K562 (cell line): ENCODE data around the gene GALNT17. TPM values are rescaled to one million over a fixed set of nuclear protein-coding genes. Genes with fewer than 3 reads are reported as not detected.

Experiments used
- CREBBP ChIP-seq: IDR thresholded peaks from one replicate; pipeline ENCODE4 v1.6.1; 2012; ENCODE audit warnings: low read depth, mild to moderate bottlenecking, control low read depth, inconsistent platforms, low read length
- FIP1L1 ChIP-seq: fragments of 200-400 bp; formaldehyde crosslinking; IDR thresholded peaks from 2 replicates; pipeline ENCODE4 v1.6.1; 2018; ENCODE audit warnings: mild to moderate bottlenecking, low read depth, low read length; ENCODE audit not compliant: poor library complexity, severe bottlenecking
- KDM4B ChIP-seq, 2 experiments: fragments of 450-650 bp in 1 of 2; sonication (generic) in 1 of 2; IDR thresholded peaks; 2 replicates each; pipeline ENCODE4 v1.6.1; 2016 to 2017; ENCODE audit warnings: borderline replicate concordance in 2 of 2, antibody characterized with exemption in 1 of 2, low read depth in 1 of 2, mild to moderate bottlenecking in 1 of 2
- NFE2 ChIP-seq: IDR thresholded peaks from 2 replicates; pipeline ENCODE4 v1.6.1; 2014; ENCODE audit warnings: antibody characterized with exemption, low read depth
- TEAD1 ChIP-seq, 2 experiments: fragments of 450-650 bp in 1 of 2; sonication (generic) in 1 of 2; formaldehyde crosslinking; IDR thresholded peaks; 2 replicates each; pipeline versions ENCODE4 v1.4.0 to v1.8.0; 2020 to 2022; ENCODE audit warnings: mild to moderate bottlenecking in 2 of 2, missing genetic modification reagents in 1 of 2
- ZFPM2 ChIP-seq: fragments of 250-450 bp; sonication (Bioruptor Pico); IDR thresholded peaks from 2 replicates; pipeline ENCODE4 v1.5.1; 2022; ENCODE audit warnings: mild to moderate bottlenecking
- ZNF354B ChIP-seq: fragments of 250-450 bp; sonication (Bioruptor Pico); IDR thresholded peaks from 2 replicates; pipeline ENCODE4 v1.4.0; 2020
- polyA plus RNA-seq, 8 experiments: library from polyadenylated mRNA; depleted of rRNA in 4 of 8; stranded (reverse) in 5 of 8; unstranded in 3 of 8; fragments of >200 nt; fragmentation: Nextera tagmentation in 2 of 8; fragmentation: Illumina TruSeq in 1 of 8; extraction: Ambion mirVana in 2 of 8; extraction: Trizol in 1 of 8; gene quantifications; 2 replicates each; pipeline versions ENCODE4 v1.2.1 to v1.2.3, GENCODE V29; 2011 to 2014; ENCODE audit warnings: inconsistent platforms in 1 of 8, missing spikeins in 1 of 8
- total RNA-seq, 7 experiments: library from RNA; depleted of rRNA in 6 of 7; stranded (reverse); fragments of >200 nt in 6 of 7; fragmentation: Illumina TruSeq in 2 of 7; extraction: Trizol in 2 of 7; gene quantifications; 2 replicates each; pipeline versions ENCODE4 v1.2.1 to v1.2.3, GENCODE V29; 2011 to 2021; ENCODE audit warnings: low replicate concordance in 1 of 7
- TF ChIP-seq, protein P1 (sequence below), 2 experiments: fragments of 450-650 bp in 1 of 2; sonication (generic) in 1 of 2; formaldehyde crosslinking in 1 of 2; IDR thresholded peaks; 2 replicates each; pipeline versions ENCODE4 v1.7.1 to v1.9.0; 2016 to 2022; ENCODE audit warnings: inconsistent platforms in 1 of 2, mild to moderate bottlenecking in 1 of 2, missing genetic modification reagents in 1 of 2
- TF ChIP-seq, protein P2 (sequence below): fragments of 450-650 bp; IDR thresholded peaks from 2 replicates; pipeline ENCODE4 v1.6.1; 2016; ENCODE audit warnings: low read depth, mild to moderate bottlenecking, moderate library complexity

The GALNT17 gene
- total and polyA plus RNA-seq, 9 of the 15 experiments (the other 6 are each of a cell fraction or from before 2014, with no cell fraction given): not detected

DNA sequence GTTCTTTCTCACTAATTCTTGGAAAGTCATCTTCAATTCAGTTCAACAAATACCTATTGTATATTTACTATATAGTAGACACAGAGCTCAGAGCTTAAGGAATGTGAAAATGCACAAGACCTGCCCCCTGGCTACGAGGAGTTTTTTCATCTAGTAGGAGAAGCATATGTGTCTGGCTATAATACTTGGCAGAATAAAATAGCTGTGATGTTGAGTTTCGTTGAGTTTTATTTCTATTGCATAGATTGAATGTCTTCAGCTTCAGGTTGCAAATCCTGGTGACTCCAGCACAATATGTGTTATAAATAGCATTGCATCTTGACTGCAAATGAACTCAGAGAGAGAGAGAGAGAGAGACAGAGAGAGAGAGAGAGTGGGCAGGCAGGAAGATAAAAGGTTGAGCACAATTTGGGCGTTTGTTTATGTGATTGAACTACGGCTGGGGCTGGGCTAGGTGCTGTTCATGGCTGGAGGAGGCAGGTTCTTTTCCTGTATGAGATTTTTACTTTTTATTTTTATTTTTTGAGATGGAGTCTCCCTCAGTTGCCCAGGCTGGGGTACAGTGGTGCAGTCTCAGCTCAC is 229.6 kb downstream of the GALNT17 start (continued):
- TF ChIP-seq, protein P1, sequence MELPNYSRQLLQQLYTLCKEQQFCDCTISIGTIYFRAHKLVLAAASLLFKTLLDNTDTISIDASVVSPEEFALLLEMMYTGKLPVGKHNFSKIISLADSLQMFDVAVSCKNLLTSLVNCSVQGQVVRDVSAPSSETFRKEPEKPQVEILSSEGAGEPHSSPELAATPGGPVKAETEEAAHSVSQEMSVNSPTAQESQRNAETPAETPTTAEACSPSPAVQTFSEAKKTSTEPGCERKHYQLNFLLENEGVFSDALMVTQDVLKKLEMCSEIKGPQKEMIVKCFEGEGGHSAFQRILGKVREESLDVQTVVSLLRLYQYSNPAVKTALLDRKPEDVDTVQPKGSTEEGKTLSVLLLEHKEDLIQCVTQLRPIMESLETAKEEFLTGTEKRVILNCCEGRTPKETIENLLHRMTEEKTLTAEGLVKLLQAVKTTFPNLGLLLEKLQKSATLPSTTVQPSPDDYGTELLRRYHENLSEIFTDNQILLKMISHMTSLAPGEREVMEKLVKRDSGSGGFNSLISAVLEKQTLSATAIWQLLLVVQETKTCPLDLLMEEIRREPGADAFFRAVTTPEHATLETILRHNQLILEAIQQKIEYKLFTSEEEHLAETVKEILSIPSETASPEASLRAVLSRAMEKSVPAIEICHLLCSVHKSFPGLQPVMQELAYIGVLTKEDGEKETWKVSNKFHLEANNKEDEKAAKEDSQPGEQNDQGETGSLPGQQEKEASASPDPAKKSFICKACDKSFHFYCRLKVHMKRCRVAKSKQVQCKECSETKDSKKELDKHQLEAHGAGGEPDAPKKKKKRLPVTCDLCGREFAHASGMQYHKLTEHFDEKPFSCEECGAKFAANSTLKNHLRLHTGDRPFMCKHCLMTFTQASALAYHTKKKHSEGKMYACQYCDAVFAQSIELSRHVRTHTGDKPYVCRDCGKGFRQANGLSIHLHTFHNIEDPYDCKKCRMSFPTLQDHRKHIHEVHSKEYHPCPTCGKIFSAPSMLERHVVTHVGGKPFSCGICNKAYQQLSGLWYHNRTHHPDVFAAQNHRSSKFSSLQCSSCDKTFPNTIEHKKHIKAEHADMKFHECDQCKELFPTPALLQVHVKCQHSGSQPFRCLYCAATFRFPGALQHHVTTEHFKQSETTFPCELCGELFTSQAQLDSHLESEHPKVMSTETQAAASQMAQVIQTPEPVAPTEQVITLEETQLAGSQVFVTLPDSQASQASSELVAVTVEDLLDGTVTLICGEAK (IDR thresholded peaks at IDR 0.05): no peak
- TF ChIP-seq, protein P1 (CRISPR knock-in tag; IDR thresholded peaks at IDR 0.05): no peak
- TF ChIP-seq CREBBP (no peak), ZNF354B (no peak), ZFPM2 (CRISPR knock-in tag) (no peak), FIP1L1 (no peak), TEAD1 (CRISPR knock-in tag; IDR thresholded peaks at IDR 0.05) (no peak), NFE2 (no peak), KDM4B (IDR thresholded peaks at IDR 0.05; ENCODE audit: borderline replicate concordance in 2 of 2, low read depth in 1 of 2) (no peak)
- TF ChIP-seq, protein P2, sequence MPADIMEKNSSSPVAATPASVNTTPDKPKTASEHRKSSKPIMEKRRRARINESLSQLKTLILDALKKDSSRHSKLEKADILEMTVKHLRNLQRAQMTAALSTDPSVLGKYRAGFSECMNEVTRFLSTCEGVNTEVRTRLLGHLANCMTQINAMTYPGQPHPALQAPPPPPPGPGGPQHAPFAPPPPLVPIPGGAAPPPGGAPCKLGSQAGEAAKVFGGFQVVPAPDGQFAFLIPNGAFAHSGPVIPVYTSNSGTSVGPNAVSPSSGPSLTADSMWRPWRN: no peak
